ENCODE results near the gene NKPD1.

DNA sequence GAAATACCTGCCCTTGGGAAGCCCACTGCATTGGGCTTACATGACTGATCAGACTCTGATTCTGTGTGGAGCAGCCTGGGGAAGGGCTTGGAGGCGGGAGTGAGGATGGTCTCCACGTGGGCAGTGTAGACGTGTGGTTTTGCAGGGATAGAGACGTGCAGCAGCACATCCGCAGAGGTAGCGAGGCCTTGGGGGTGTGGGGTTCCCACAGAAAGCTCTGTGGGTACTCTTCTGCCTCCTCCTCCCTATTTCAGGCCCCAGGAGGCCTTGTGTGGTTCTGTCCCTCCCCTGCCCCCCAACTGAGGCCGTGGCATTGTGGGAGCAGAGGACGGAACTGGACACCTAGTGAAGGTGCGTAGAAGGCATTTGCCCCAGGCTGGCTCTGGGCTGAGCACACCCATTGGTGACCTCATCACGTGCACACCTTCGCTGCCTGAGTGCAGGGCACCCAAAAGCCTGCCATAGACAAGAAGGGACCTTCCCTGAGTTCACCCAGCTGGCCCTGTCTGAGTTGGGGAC, 38.9 kb downstream of the NKPD1 start:
- TF ChIP-seq CTCF (IDR thresholded peaks at IDR 0.05) (no peak), POLR2A (IDR thresholded peaks at IDR 0.05) (no peak)
